SK-N-SH (cell line): ENCODE measurements around the gene EPHA5. TPM values are rescaled to one million over a fixed set of nuclear protein-coding genes. Genes with fewer than 3 reads are reported as not detected.

ENCODE experiments used
- CTCF ChIA-PET: fragments of 300-600, 350-600 bp; formaldehyde crosslinking; extraction: SDS; loops from one replicate; lab custom pipeline; 2021; lab: Yijun Ruan, JAX
- POLR2A ChIA-PET: fragments of 350-600 bp; sonication (Branson Sonifier 250); formaldehyde crosslinking; extraction: SDS; loops from one replicate; lab custom pipeline; 2020; ENCODE audit warnings: antibody characterized with exemption, inconsistent platforms; lab: Yijun Ruan, JAX
- DNase-seq: peaks from one replicate; pipeline ENCODE4 v3.0.0; 2012
- H2AFZ ChIP-seq: fragments of 200-600 bp; sonication (generic); 2 replicates; pipeline ENCODE4 v1.8.1; 2016; ENCODE audit warnings: antibody characterized with exemption, mild to moderate bottlenecking, low read depth
- H3F3A ChIP-seq: fragments of 200-600 bp; sonication (generic); replicated peaks from 2 replicates; pipeline ENCODE3; 2016; ENCODE audit warnings: antibody characterized with exemption, mild to moderate bottlenecking; ENCODE audit not compliant: insufficient read depth
- H3K27ac ChIP-seq, 2 experiments: fragments of 200-500 bp in 1 of 2; fragments of 200-600 bp in 1 of 2; sonication (Bioruptor generic) in 1 of 2; sonication (generic), shearing (Covaris generic) in 1 of 2; 2 replicates each; pipeline versions ENCODE4 v1.5.1 to v1.6.1; 2014 to 2016; ENCODE audit warnings: low read depth in 2 of 2, inconsistent platforms in 1 of 2, low read length in 1 of 2, mild to moderate bottlenecking in 1 of 2, mixed read lengths in 1 of 2
- H3K27me3 ChIP-seq: fragments of 200-600 bp; sonication (generic), shearing (Covaris generic); 2 replicates; pipeline ENCODE4 v1.6.1; 2016; ENCODE audit warnings: mixed run types; ENCODE audit not compliant: insufficient read depth
- H3K36me3 ChIP-seq, 2 experiments: fragments of 200-500 bp in 1 of 2; fragments of 200-600 bp in 1 of 2; sonication (Bioruptor generic) in 1 of 2; sonication (generic) in 1 of 2; replicated peaks in 1 of 2; 2 replicates each; pipeline versions ENCODE3 to v1.5.1; 2014 to 2016; ENCODE audit warnings: low read length in 1 of 2, mild to moderate bottlenecking in 1 of 2; ENCODE audit not compliant: insufficient read depth in 2 of 2, control insufficient read depth in 1 of 2
- H3K4me1 ChIP-seq, 2 experiments: fragments of 200-500 bp in 1 of 2; fragments of 200-600 bp in 1 of 2; sonication (Bioruptor generic) in 1 of 2; sonication (generic), shearing (Covaris generic) in 1 of 2; 2 replicates each; pipeline versions ENCODE4 v1.5.1 to v1.6.1; 2014 to 2016; ENCODE audit warnings: low read depth in 1 of 2, low read length in 1 of 2, mixed run types in 1 of 2; ENCODE audit not compliant: insufficient read depth in 2 of 2, control insufficient read depth in 1 of 2
- H3K4me2 ChIP-seq: fragments of 200-600 bp; sonication (generic), shearing (Covaris generic); 2 replicates; pipeline ENCODE4 v1.6.1; 2017; ENCODE audit warnings: mixed run types
- H3K4me3 ChIP-seq, 2 experiments: fragments of 200-500 bp in 1 of 2; fragments of 200-600 bp in 1 of 2; sonication (Bioruptor generic) in 1 of 2; sonication (generic), shearing (Covaris generic) in 1 of 2; 2 replicates each; pipeline versions ENCODE4 v1.5.1 to v1.8.1; 2014 to 2016; ENCODE audit warnings: low read depth in 2 of 2, inconsistent platforms in 1 of 2, low read length in 1 of 2, mild to moderate bottlenecking in 1 of 2, mixed read lengths in 1 of 2, moderate library complexity in 1 of 2
- H3K79me2 ChIP-seq: fragments of 200-600 bp; sonication (generic); 2 replicates; pipeline ENCODE4 v1.8.1; 2017; ENCODE audit warnings: mild to moderate bottlenecking; ENCODE audit not compliant: insufficient read depth
- H3K9ac ChIP-seq: fragments of 200-600 bp; sonication (generic); 2 replicates; pipeline ENCODE4 v1.6.1; 2017; ENCODE audit warnings: mixed run types
- H3K9me2 ChIP-seq: fragments of 200-600 bp; sonication (generic); 2 replicates; pipeline ENCODE4 v1.6.1; 2017; ENCODE audit warnings: mixed run types
- H3K9me3 ChIP-seq: fragments of 200-600 bp; sonication (generic); 2 replicates; pipeline ENCODE4 v1.6.1; 2017; ENCODE audit warnings: mixed run types, mild to moderate bottlenecking, moderate library complexity
- H4K20me1 ChIP-seq: fragments of 200-600 bp; sonication (generic); 2 replicates; pipeline ENCODE4 v1.6.1; 2017; ENCODE audit warnings: mild to moderate bottlenecking, mixed run types; ENCODE audit not compliant: insufficient read depth
- CHD2 ChIP-seq: fragments of 150-350 bp; IDR thresholded peaks from 2 replicates; pipeline ENCODE4 v1.6.1; 2018; ENCODE audit warnings: low read length; ENCODE audit not compliant: partially characterized antibody
- ELF1 ChIP-seq: IDR thresholded peaks from 2 replicates; pipeline ENCODE4 v1.4.0; 2012
- EP300 ChIP-seq, 2 experiments: IDR thresholded peaks; 2 replicates each; pipeline versions ENCODE4 v1.4.0 to v1.6.1; 2012; ENCODE audit warnings: borderline replicate concordance in 1 of 2, low read depth in 1 of 2, low read length in 1 of 2
- EZH2phosphoT487 ChIP-seq: fragments of 200-600 bp; sonication (generic); IDR thresholded peaks from 2 replicates; pipeline ENCODE4 v1.6.1; 2017; ENCODE audit warnings: low read depth, mixed run types, mild to moderate bottlenecking, antibody characterized with exemption, moderate library complexity, borderline replicate concordance
- FOSL2 ChIP-seq: IDR thresholded peaks from 2 replicates; pipeline ENCODE4 v1.4.0; 2012; ENCODE audit warnings: low read depth, mild to moderate bottlenecking, moderate library complexity, borderline replicate concordance
- FOXM1 ChIP-seq: IDR thresholded peaks from 2 replicates; pipeline ENCODE4 v1.4.0; 2012; ENCODE audit warnings: low read depth, mild to moderate bottlenecking
- GABPA ChIP-seq: IDR thresholded peaks from 2 replicates; pipeline ENCODE4 v1.4.0; 2012; ENCODE audit warnings: low read depth, mild to moderate bottlenecking
- GATA2 ChIP-seq: sonication (generic); formaldehyde crosslinking; IDR thresholded peaks from 2 replicates; pipeline ENCODE4 v1.5.0; 2020; ENCODE audit warnings: mild to moderate bottlenecking, missing genetic modification reagents
- MAX ChIP-seq: IDR thresholded peaks from 2 replicates; pipeline ENCODE4 v1.4.0; 2012; ENCODE audit warnings: low read depth
- MXI1 ChIP-seq: IDR thresholded peaks from 2 replicates; pipeline ENCODE4 v1.6.1; 2012; ENCODE audit warnings: mild to moderate bottlenecking, low read depth, low read length, improper control_type of control experiment
- NFIC ChIP-seq: IDR thresholded peaks from 2 replicates; pipeline ENCODE4 v1.4.0; 2012; ENCODE audit warnings: borderline replicate concordance
- NRF1 ChIP-seq: IDR thresholded peaks from 2 replicates; pipeline ENCODE4 v1.6.1; 2012; ENCODE audit warnings: low read depth, mild to moderate bottlenecking, low read length
- PBX3 ChIP-seq: IDR thresholded peaks from 2 replicates; pipeline ENCODE4; 2012
- POLR2AphosphoS5 ChIP-seq: IDR thresholded peaks from 2 replicates; pipeline ENCODE4 v1.6.1; 2012; ENCODE audit warnings: low read depth, low read length
- RCOR1 ChIP-seq: fragments of 150-350 bp; IDR thresholded peaks from 2 replicates; pipeline ENCODE4 v1.6.1; 2017; ENCODE audit warnings: antibody characterized with exemption, low read length
- REST ChIP-seq: IDR thresholded peaks from 2 replicates; pipeline ENCODE4 v1.6.1; 2012; ENCODE audit warnings: mild to moderate bottlenecking, low read depth, low read length, moderate library complexity
- RXRA ChIP-seq: IDR thresholded peaks from 2 replicates; pipeline ENCODE4 v1.4.0; 2012; ENCODE audit warnings: low read depth, mild to moderate bottlenecking, borderline replicate concordance
- SMC3 ChIP-seq: IDR thresholded peaks from 2 replicates; pipeline ENCODE4 v1.6.1; 2012; ENCODE audit warnings: low read depth, low read length, improper control_type of control experiment
- TAF1 ChIP-seq: IDR thresholded peaks from 2 replicates; pipeline ENCODE4 v1.6.1; 2012; ENCODE audit warnings: low read depth, mild to moderate bottlenecking, low read length, moderate library complexity, borderline replicate concordance
- TCF12 ChIP-seq: IDR thresholded peaks from 2 replicates; pipeline ENCODE4 v1.4.0; 2012
- TEAD4 ChIP-seq: IDR thresholded peaks from 2 replicates; pipeline ENCODE4 v1.4.0; 2012; ENCODE audit warnings: mild to moderate bottlenecking, borderline replicate concordance; ENCODE audit not compliant: insufficient read depth
- ZBTB33 ChIP-seq: IDR thresholded peaks from 2 replicates; pipeline ENCODE4 v1.4.0; 2012; ENCODE audit warnings: low read depth, borderline replicate concordance
- WGBS: methylation state at CpG from one replicate; pipeline ENCODE4 v1.1.6; 2017; ENCODE audit warnings: low lambda C conversion rate; 5-methylcytosine and 5-hydroxymethylcytosine counted together
- polyA plus RNA-seq, 3 experiments: library from polyadenylated mRNA; depleted of rRNA; stranded (reverse); fragments of >200 nt; gene quantifications; 2 replicates each; pipeline ENCODE4 v1.2.3, GENCODE V29; 2012

EPHA5 gene
- polyA plus RNA-seq, 1 of the 3 experiments (the other 2 are of a cell fraction): not detected

GRCh38 chr4:65316534-65316933 lies 353.8 kb downstream of the EPHA5 start:
- WGBS: 36% methylated on average over 4 of the region's 4 CpGs
- CTCF ChIA-PET: no interaction called here
- Histone ChIP-seq H3K36me3 (no peaks in the 10 kb centered on the region), H2AFZ (no peak overlapping the region), H3K4me3 (no peak overlapping the region), H4K20me1 (no peaks in the 10 kb centered on the region), H3K9me3 (no peaks in the 10 kb centered on the region), H3K79me2 (no peaks in the 10 kb centered on the region), H3K4me2 (no peak overlapping the region), H3K9me2 (no peaks in the 10 kb centered on the region), H3K27ac (no peak overlapping the region), H3K27me3 (peaks cover 5% of the 10 kb centered on the region; the same call in 1 of the 2 replicates), H3F3A (no peaks in the 10 kb centered on the region), H3K4me1 (no peaks in the 10 kb centered on the region), H3K9ac (no peak overlapping the region)
- no peak for DNase-seq
- TF ChIP-seq TAF1 (no peak), EZH2phosphoT487 (no peak), MAX (no peak), ZBTB33 (no peak), NFIC (no peak), RCOR1 (no peak)
- POLR2A ChIA-PET: no interaction called here

GRCh38 chr4:65311120-65311519 lies 359.2 kb downstream of the EPHA5 start:
- no peak overlapping the region for H3K9ac ChIP-seq
- H3K36me3 ChIP-seq: no peaks in the 10 kb centered on the region
- no peak overlapping the region for H3K27ac ChIP-seq
- POLR2A ChIA-PET: no interaction called here
- no peak overlapping the region for H3K4me3 ChIP-seq
- H3K9me3 ChIP-seq: no peaks in the 10 kb centered on the region
- H3F3A ChIP-seq: no peaks in the 10 kb centered on the region
- no peaks in the 10 kb centered on the region for H3K9me2 ChIP-seq
- 54% methylated on average over 3 of the region's 3 CpGs for WGBS
- CTCF ChIA-PET: no interaction called here
- no peaks in the 10 kb centered on the region for H4K20me1 ChIP-seq
- H3K4me1 ChIP-seq: no peaks in the 10 kb centered on the region
- no peak for DNase-seq
- no peak overlapping the region for H2AFZ ChIP-seq
- TF ChIP-seq TAF1 (no peak), EP300 (IDR thresholded peaks at IDR 0.05; ENCODE audit: borderline replicate concordance in 1 of 2, low read depth in 1 of 2, low read length in 1 of 2) (no peak), GABPA (no peak), POLR2AphosphoS5 (no peak), TEAD4 (no peak), ELF1 (no peak), FOXM1 (no peak), PBX3 (no peak), REST (no peak), TCF12 (no peak), MXI1 (no peak), NRF1 (no peak), RCOR1 (no peak), EZH2phosphoT487 (no peak), SMC3 (no peak), FOSL2 (no peak), GATA2 (CRISPR knock-in tag) (no peak), RXRA (no peak), CHD2 (no peak)
- no peak overlapping the region for H3K4me2 ChIP-seq
- H3K79me2 ChIP-seq: no peaks in the 10 kb centered on the region
- H3K27me3 ChIP-seq: peaks cover 5% of the 10 kb centered on the region; the same call in 1 of the 2 replicates
